PC-3 (cell line): ENCODE measurements around the gene NSF. TPM values are rescaled to one million over a fixed set of nuclear protein-coding genes. Genes with fewer than 3 reads are reported as not detected.

ENCODE experiments used
- ATAC-seq: fragments of 200-7000 bp; cut with Tn5 transposase; 2 replicates; pipeline ENCODE4 v1.9.1; 2020; ENCODE audit warnings: mild to moderate bottlenecking, moderate library complexity
- BruUV-seq: library from RNA; stranded (reverse); fragments of 400-500 nt; replicated peaks from 2 replicates; lab custom pipeline; 2021; lab: Mats Ljungman, UMichigan
- CTCF ChIA-PET: fragments of 300-600 bp; sonication (Branson Sonifier 250); formaldehyde crosslinking; loops from one replicate; lab custom pipeline; 2022; ENCODE audit warnings: antibody characterized with exemption; lab: Charles Lee
- POLR2A ChIA-PET: fragments of 300-600 bp; sonication (Branson Sonifier 250); formaldehyde crosslinking; loops from one replicate; lab custom pipeline; 2022; ENCODE audit warnings: antibody characterized with exemption; ENCODE audit not compliant: unreplicated experiment; lab: Charles Lee
- DNase-seq: peaks from one replicate; pipeline ENCODE4 v3.0.0-alpha.2; 2015
- H2AFZ ChIP-seq: fragments of 300-600 bp; sonication (generic); 2 replicates; pipeline ENCODE4 v1.6.0; 2016; ENCODE audit warnings: antibody characterized with exemption, low read length
- H3F3A ChIP-seq: fragments of 300-600 bp; sonication (generic); one replicate; pipeline ENCODE4 v1.6.0; 2017; ENCODE audit warnings: antibody characterized with exemption, low read length, control low read depth, mild to moderate bottlenecking; ENCODE audit not compliant: unreplicated experiment
- H3K27ac ChIP-seq: fragments of 300-600 bp; sonication (generic); 2 replicates; pipeline ENCODE4 v1.5.1; 2016; ENCODE audit warnings: mild to moderate bottlenecking, low read length
- H3K27me3 ChIP-seq: fragments of 300-600 bp; sonication (generic); 2 replicates; pipeline ENCODE4 v1.6.1; 2016; ENCODE audit warnings: low read length, mixed read lengths
- H3K36me3 ChIP-seq: fragments of 300-600 bp; sonication (generic); 2 replicates; pipeline ENCODE4 v1.6.1; 2016; ENCODE audit warnings: low read depth, mixed run types, low read length, mixed read lengths
- H3K4me1 ChIP-seq: fragments of 300-600 bp; sonication (generic); 2 replicates; pipeline ENCODE4 v1.5.1; 2016; ENCODE audit warnings: low read length; ENCODE audit not compliant: insufficient read depth
- H3K4me2 ChIP-seq: fragments of 300-600 bp; sonication (generic); 2 replicates; pipeline ENCODE4 v1.6.0; 2016; ENCODE audit warnings: low read length
- H3K4me3 ChIP-seq: fragments of 300-600 bp; sonication (generic); 2 replicates; pipeline ENCODE4 v1.5.1; 2016; ENCODE audit warnings: mild to moderate bottlenecking, low read length, mixed read lengths
- H3K79me2 ChIP-seq: fragments of 300-600 bp; sonication (generic); 2 replicates; pipeline ENCODE4 v1.6.1; 2017; ENCODE audit warnings: low read length, mixed read lengths
- H3K9ac ChIP-seq: fragments of 300-600 bp; sonication (generic); 2 replicates; pipeline ENCODE4 v1.6.0; 2016; ENCODE audit warnings: mild to moderate bottlenecking, low read length
- H3K9me2 ChIP-seq: fragments of 300-600 bp; sonication (generic); replicated peaks from 2 replicates; pipeline ENCODE4 v1.6.1; 2016; ENCODE audit warnings: mixed run types, low read length, mixed read lengths
- H3K9me3 ChIP-seq: fragments of 300-600 bp; sonication (generic); 2 replicates; pipeline ENCODE4 v1.6.1; 2016; ENCODE audit warnings: low read length, mixed read lengths
- H4K20me1 ChIP-seq: fragments of 300-600 bp; sonication (generic); 2 replicates; pipeline ENCODE4 v1.6.1; 2016; ENCODE audit warnings: low read length, mixed read lengths
- EZH2 ChIP-seq: fragments of 300-600 bp; sonication (generic); IDR thresholded peaks from one replicate; pipeline ENCODE4 v1.6.1; 2017; ENCODE audit warnings: antibody characterized with exemption, mild to moderate bottlenecking, low read length; ENCODE audit not compliant: unreplicated experiment
- EZH2phosphoT487 ChIP-seq: fragments of 300-600 bp; sonication (generic); IDR thresholded peaks from 2 replicates; pipeline ENCODE4 v1.6.1; 2018; ENCODE audit warnings: mild to moderate bottlenecking, antibody characterized with exemption, low read length, borderline replicate concordance
- intact Hi-C: fragments of 100-400 bp; cut with micrococcal nuclease; formaldehyde crosslinking; loops from 2 replicates; pipeline ENCODE4 v1.9.0; 2023
- total RNA-seq: library from RNA; depleted of rRNA; stranded (reverse); fragments of >200 nt; gene quantifications from 2 replicates; pipeline ENCODE4 v1.2.3, GENCODE V29; 2014
- TF ChIP-seq, protein P1 (sequence below): fragments of 300-600 bp; sonication (generic); conservative IDR thresholded peaks from 2 replicates; pipeline ENCODE4 v1.5.1; 2017; ENCODE audit warnings: antibody characterized with exemption, low read depth, mild to moderate bottlenecking, low read length

The NSF gene
- total RNA-seq, 1 experiment from 2014 or later = 52.2 TPM

DNA sequence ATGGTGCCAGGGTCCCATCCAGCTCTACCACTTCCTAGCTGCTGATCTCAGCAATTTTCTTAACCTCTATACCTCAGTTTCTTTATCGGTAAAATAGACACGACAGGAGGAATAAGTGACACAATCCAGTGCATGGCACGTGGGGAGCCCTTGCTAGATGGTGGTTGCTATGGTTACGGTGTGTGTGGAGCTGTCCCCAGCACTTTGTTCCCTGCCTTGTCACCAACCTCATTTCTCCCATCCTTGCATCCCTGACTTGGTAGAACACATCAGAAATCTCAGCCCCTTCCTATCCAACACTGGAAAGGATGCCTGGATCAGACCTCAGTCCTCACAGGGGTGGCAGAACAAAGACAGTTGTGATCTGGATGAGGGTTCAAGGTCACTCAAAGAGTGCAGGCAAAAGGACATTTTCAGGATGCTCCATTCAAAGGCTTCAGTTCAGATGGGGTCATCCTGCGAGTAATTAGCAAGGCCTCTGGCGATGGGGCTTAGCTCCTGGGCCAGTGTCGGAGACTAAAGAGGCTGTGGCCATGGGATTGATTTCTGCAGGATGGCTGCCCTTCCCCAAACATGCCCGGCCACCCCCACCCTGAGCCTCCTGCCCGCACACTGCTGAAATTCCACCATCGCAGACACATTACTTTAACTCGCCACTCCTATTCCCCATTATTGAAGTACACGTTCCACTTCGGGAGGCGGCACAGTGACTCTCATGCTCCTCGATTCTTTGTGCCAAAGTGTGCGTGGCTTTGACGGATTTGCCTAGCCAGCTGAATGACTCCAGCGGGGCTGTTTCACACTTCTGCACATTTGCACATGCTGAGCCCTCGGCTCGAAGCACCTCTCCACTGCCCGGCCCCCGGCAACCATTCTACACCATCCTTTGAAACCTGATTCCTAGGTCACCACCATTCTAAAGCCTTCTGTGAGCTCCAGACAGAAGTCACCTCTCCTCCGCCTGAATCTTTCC lies 187.8 kb downstream of the NSF start:
- no TSS peak for BruUV-seq
- ATAC-seq = no peak
- no peak for TF ChIP-seq EZH2
- TF ChIP-seq, protein P1, sequence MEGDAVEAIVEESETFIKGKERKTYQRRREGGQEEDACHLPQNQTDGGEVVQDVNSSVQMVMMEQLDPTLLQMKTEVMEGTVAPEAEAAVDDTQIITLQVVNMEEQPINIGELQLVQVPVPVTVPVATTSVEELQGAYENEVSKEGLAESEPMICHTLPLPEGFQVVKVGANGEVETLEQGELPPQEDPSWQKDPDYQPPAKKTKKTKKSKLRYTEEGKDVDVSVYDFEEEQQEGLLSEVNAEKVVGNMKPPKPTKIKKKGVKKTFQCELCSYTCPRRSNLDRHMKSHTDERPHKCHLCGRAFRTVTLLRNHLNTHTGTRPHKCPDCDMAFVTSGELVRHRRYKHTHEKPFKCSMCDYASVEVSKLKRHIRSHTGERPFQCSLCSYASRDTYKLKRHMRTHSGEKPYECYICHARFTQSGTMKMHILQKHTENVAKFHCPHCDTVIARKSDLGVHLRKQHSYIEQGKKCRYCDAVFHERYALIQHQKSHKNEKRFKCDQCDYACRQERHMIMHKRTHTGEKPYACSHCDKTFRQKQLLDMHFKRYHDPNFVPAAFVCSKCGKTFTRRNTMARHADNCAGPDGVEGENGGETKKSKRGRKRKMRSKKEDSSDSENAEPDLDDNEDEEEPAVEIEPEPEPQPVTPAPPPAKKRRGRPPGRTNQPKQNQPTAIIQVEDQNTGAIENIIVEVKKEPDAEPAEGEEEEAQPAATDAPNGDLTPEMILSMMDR = no peak
- no peak for TF ChIP-seq EZH2phosphoT487
- H3K9ac ChIP-seq = no peak overlapping the region
- intact Hi-C loops = no loop called here
- H4K20me1 ChIP-seq = no peaks in the 10 kb centered on the region
- H2AFZ ChIP-seq = no peak overlapping the region
- no peak overlapping the region for H3K4me2 ChIP-seq
- no peaks in the 10 kb centered on the region for H3K9me2 ChIP-seq
- H3K27ac ChIP-seq = no peak overlapping the region
- H3F3A ChIP-seq = no peaks in the 10 kb centered on the region
- H3K4me3 ChIP-seq = no peak overlapping the region
- CTCF ChIA-PET = no interaction called here
- DNase-seq = no peak
- H3K9me3 ChIP-seq = no peaks in the 10 kb centered on the region
- POLR2A ChIA-PET = no interaction called here
- H3K36me3 ChIP-seq = no peaks in the 10 kb centered on the region
- 0 out of 2 replicates have a peak, but pooled peaks cover 7% of the 10 kb centered on the region for H3K4me1 ChIP-seq
- no peaks in the 10 kb centered on the region for H3K79me2 ChIP-seq
- no peaks in the 10 kb centered on the region for H3K27me3 ChIP-seq

DNA sequence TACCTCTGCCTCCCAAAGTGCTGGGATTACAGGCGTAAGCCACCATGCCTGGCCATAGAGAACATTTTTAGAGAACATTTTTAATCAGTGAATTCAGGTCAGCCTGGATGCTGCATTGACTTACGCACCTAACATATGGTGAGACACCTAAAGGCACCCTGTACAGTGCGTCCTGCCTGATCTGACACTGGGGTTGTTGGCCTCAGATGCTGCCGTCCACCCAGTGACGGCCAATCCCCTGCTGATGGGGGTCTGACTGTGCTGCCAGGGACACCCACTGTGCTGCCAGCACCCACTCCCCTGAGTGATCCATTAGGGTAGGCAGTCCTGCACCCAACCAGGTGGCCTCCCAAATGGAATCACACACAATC lies 189.5 kb downstream of the NSF start:
- H3K9me2 ChIP-seq = no peaks in the 10 kb centered on the region
- DNase-seq (no peak), ATAC-seq (no peak)
- intact Hi-C loops = no loop called here
- H3K27ac ChIP-seq = no peak overlapping the region
- TF ChIP-seq EZH2phosphoT487 (no peak), EZH2 (no peak)
- TF ChIP-seq, protein P1 = no peak
- H3K36me3 ChIP-seq = no peaks in the 10 kb centered on the region
- no peaks in the 10 kb centered on the region for H3K79me2 ChIP-seq
- H4K20me1 ChIP-seq = no peaks in the 10 kb centered on the region
- no peak overlapping the region for H3K4me3 ChIP-seq
- H3K9me3 ChIP-seq = no peaks in the 10 kb centered on the region
- 0 out of 2 replicates have a peak, but pooled peaks cover 7% of the 10 kb centered on the region for H3K4me1 ChIP-seq
- H3K27me3 ChIP-seq = no peaks in the 10 kb centered on the region
- no peak overlapping the region for H3K4me2 ChIP-seq
- H3K9ac ChIP-seq = no peak overlapping the region
- CTCF ChIA-PET = interaction anchor here (0.7 kb wide), 1 partner anchor 161 kb away, joined by 4 read pairs; no protein-coding TSS in a partner anchor
- H2AFZ ChIP-seq = no peak overlapping the region
- POLR2A ChIA-PET = no interaction called here
- no peaks in the 10 kb centered on the region for H3F3A ChIP-seq
- no TSS peak for BruUV-seq
